Stomach (tissue), 9 donors: Measurements from ENCODE around the gene HCN2. TPM values are rescaled to one million over a fixed set of nuclear protein-coding genes. Genes with fewer than 3 reads are reported as not detected.
A peak's percentile ranks its signal among the peaks of the same experiment; 100 is the strongest.

Source experiments
- DNase-seq, 2 donors: peaks; one replicate each; pipeline versions ENCODE4 v3.0.0 to v3.0.0-alpha.2; 2013 to 2019
- H3K27ac ChIP-seq, 5 donors: fragments of 200-600 bp in 4 of 5; sonication (generic) in 4 of 5; one replicate each; pipeline ENCODE4 v1.5.1; 2013 to 2019; ENCODE audit warnings: mild to moderate bottlenecking in 1 of 5, moderate library complexity in 1 of 5
- H3K27me3 ChIP-seq, 3 donors: fragments of 200-600 bp; sonication (generic); one replicate each; pipeline ENCODE4 v1.5.1; 2017 to 2019; ENCODE audit warnings: mixed run types in 1 of 3
- H3K36me3 ChIP-seq, 4 donors: fragments of 200-600 bp; sonication (generic); 1 replicate in 3 of 4; 2 replicates in 1 of 4; pipeline ENCODE4 v1.5.1; 2016 to 2019
- H3K4me1 ChIP-seq, 4 donors: fragments of 200-600 bp; sonication (generic); one replicate each; pipeline ENCODE4 v1.5.1; 2016 to 2019
- H3K4me3 ChIP-seq, 4 donors: fragments of 200-600 bp; sonication (generic) in 3 of 4; one replicate each; pipeline ENCODE4 v1.5.1; 2016 to 2019; ENCODE audit warnings: mild to moderate bottlenecking in 1 of 4
- H3K9me3 ChIP-seq, 4 donors: fragments of 200-600 bp; sonication (generic); one replicate each; pipeline ENCODE4 v1.5.1; 2016 to 2019
- EP300 ChIP-seq: sonication (generic); formaldehyde crosslinking; IDR thresholded peaks from one replicate; pipeline ENCODE4 v1.6.1; 2017; ENCODE audit warnings: antibody characterized with exemption
- POLR2A ChIP-seq, 4 donors: fragments of 450-650 bp; IDR thresholded peaks; one replicate each; pipeline ENCODE4 v1.6.1; 2016; ENCODE audit warnings: antibody characterized with exemption in 4 of 4, control low read depth in 2 of 4, mild to moderate bottlenecking in 1 of 4, moderate library complexity in 1 of 4
- POLR2AphosphoS5 ChIP-seq, 3 donors: sonication (generic); formaldehyde crosslinking; IDR thresholded peaks; one replicate each; pipeline ENCODE4 v1.6.1; 2016; ENCODE audit warnings: antibody characterized with exemption in 3 of 3
- WGBS, 5 donors: extraction: QIAGEN DNeasy Blood & Tissue Kit in 3 of 5; methylation state at CpG; one replicate each; pipeline versions ENCODE4 v1.1.5 to v1.1.7; 2013 to 2018; 5-methylcytosine and 5-hydroxymethylcytosine counted together
- intact Hi-C: fragments of 100-400 bp; cut with DNase I; formaldehyde crosslinking; loops from one replicate; pipeline ENCODE4 v1.15.1; 2023; ENCODE audit warnings: low total_unique reads
- polyA plus RNA-seq, 3 donors: library from polyadenylated mRNA; stranded (reverse); fragments of 200-250 nt; gene quantifications; one replicate each; pipeline ENCODE4 v1.2.3, GENCODE V29; 2013
- total RNA-seq, 5 donors: library from RNA; depleted of rRNA; stranded (reverse); fragments of >200 nt; gene quantifications; one replicate each; pipeline versions ENCODE4 v1.1.0 to v1.2.3, GENCODE V29; 2014 to 2016
- TF ChIP-seq, protein P1 (sequence below), 7 experiments: fragments of 450-650 bp in 4 of 7; fragments of 200-600 bp in 3 of 7; sonication (generic) in 3 of 7; IDR thresholded peaks; one replicate each; pipeline ENCODE4 v1.5.1; 2016 to 2019; ENCODE audit warnings: antibody characterized with exemption in 7 of 7, control low read depth in 2 of 7, mild to moderate bottlenecking in 1 of 7
- donor health status: healthy with polysubstance abuse.
- donor health status: Bipolar disorder and iron deficiency.
- donor health status: healthy.

HCN2 gene
- total and polyA plus RNA-seq, 8 donors, result 0.10 to 0.18 (median 0.15) TPM; not detected in 5

DNA sequence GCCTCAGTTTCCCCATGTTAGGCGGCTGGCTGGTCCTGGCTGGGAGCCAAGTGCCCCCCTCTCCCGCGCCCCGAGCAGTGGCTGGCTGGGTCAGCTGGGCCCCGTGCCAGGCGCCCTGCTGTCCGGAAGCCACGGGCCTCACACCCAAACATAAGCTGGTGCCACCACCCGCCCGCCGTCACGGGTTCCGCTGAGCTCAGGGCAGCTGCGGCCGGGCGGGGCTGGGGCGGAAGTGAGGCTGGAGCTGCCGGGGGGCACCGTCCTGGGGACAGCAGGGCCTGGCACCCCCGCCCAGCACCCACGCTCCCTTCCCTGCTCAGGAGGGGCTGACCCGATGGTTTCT is 19.3 kb downstream of the HCN2 start:
- DNase-seq, result peak; percentile 65 to 73
- peaks cover 10 to 32% (median 26%) of the 10 kb centered on the region in 4 donors for H3K4me1 ChIP-seq
- H3K4me3 ChIP-seq, result no peak overlapping the region
- no peaks in the 10 kb centered on the region for H3K9me3 ChIP-seq
- WGBS, 5 donors, result 0 to 50% (median 32%) methylated on average over 1 to 22 of the region's 22 CpGs
- H3K27me3 ChIP-seq, result peaks cover 0 to 52% (median 5%) of the 10 kb centered on the region in 3 donors
- TF ChIP-seq, protein P1, sequence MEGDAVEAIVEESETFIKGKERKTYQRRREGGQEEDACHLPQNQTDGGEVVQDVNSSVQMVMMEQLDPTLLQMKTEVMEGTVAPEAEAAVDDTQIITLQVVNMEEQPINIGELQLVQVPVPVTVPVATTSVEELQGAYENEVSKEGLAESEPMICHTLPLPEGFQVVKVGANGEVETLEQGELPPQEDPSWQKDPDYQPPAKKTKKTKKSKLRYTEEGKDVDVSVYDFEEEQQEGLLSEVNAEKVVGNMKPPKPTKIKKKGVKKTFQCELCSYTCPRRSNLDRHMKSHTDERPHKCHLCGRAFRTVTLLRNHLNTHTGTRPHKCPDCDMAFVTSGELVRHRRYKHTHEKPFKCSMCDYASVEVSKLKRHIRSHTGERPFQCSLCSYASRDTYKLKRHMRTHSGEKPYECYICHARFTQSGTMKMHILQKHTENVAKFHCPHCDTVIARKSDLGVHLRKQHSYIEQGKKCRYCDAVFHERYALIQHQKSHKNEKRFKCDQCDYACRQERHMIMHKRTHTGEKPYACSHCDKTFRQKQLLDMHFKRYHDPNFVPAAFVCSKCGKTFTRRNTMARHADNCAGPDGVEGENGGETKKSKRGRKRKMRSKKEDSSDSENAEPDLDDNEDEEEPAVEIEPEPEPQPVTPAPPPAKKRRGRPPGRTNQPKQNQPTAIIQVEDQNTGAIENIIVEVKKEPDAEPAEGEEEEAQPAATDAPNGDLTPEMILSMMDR (IDR thresholded peaks at IDR 0.05), result no peak
- peak overlapping the region in 1 of 5 donors; percentile 39 for H3K27ac ChIP-seq
- no peaks in the 10 kb centered on the region for H3K36me3 ChIP-seq
- intact Hi-C loops, result no loop called here

DNA sequence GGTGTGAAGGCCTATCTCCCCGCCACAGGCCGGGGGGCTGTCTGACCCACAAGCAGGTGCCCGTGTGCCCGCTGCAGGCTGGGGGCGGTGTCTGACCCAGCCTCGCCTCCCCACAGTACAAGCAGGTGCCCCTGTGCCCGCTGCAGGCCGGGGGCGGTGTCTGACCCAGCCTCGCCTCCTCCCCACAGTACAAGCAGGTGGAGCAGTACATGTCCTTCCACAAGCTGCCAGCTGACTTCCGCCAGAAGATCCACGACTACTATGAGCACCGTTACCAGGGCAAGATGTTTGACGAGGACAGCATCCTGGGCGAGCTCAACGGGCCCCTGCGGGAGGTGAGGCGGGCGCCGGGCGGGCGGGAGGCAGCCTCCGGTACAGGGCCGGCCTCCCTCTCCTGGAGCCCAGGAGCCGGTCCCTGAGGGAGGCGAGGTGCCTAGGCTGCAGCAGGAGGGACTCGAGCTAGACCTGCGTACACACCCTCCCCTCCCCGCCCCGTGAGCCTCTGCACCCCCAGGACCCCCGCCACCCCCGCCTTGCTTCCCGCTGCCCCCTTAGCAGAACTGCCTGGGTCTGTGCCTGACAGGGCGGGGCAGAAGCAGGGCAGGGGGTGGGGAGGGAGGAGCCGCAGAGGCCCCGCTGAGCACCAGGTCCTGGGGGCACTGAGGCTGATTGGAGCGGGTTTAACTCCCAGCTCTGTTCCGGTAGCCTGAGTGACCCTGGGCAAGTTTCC is 20.6 kb downstream of the HCN2 start:
- Histone ChIP-seq H3K27me3 (peaks cover 0 to 56% (median 5%) of the 10 kb centered on the region in 3 donors), H3K36me3 (no peaks in the 10 kb centered on the region), H3K4me3 (peak overlapping the region; percentile 18 to 28 (median 24)), H3K27ac (peak overlapping the region; percentile 44 to 67 (median 63)), H3K4me1 (peaks cover 10 to 32% (median 26%) of the 10 kb centered on the region in 4 donors), H3K9me3 (no peaks in the 10 kb centered on the region)
- intact Hi-C loops, result no loop called here
- DNase-seq, result peak; percentile 33 to 41
- TF ChIP-seq POLR2AphosphoS5 (IDR thresholded peaks at IDR 0.05) (no peak), EP300 (no peak)
- TF ChIP-seq, protein P1 (IDR thresholded peaks at IDR 0.05), result no peak
- WGBS, 5 donors, result 13 to 47% (median 30%) methylated on average over 8 to 38 of the region's 38 CpGs

DNA sequence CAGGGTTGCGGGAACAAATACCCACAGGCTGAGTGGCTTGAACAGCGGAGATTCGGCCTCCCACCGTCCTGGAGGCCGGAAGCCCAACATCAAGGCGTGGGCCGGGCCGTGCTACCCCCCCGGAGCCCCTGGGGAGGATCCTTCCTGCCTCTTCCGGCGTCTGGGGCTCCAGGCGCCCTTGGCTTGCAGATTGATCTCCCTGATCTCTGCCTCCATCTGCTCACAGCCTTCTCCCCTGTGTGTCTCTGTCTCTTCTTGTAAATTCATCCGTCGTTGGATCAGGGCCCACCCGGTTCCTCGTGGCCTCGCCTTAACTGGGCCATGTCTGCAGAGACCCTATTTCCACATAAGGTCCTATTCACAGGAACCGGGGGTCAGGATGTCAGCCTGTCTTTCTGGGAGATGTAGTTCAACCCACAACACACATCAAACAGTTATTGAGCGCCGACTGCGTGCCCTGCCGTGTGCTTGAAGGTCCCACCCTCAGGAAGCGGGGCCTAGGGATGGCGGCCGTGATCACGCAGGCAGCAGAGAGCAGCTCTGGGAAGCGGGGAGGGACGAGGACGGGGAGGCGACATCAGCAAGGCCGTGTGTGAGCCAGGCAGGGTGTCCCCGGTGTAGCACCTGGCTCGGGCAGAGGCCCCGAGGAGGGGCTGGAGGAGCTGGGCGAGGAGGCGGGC is 21.3 kb downstream of the HCN2 start:
- intact Hi-C loops, result no loop called here
- Histone ChIP-seq H3K27me3 (peaks cover 0 to 62% (median 5%) of the 10 kb centered on the region in 3 donors), H3K4me3 (peak overlapping the region; percentile 18 to 28 (median 24)), H3K9me3 (no peaks in the 10 kb centered on the region), H3K27ac (peak overlapping the region; percentile 44 to 67 (median 63)), H3K36me3 (no peaks in the 10 kb centered on the region), H3K4me1 (peaks cover 10 to 36% (median 28%) of the 10 kb centered on the region in 4 donors)
- TF ChIP-seq, protein P1 (IDR thresholded peaks at IDR 0.05), result no peak
- TF ChIP-seq EP300, result no peak
- TF ChIP-seq POLR2AphosphoS5 (IDR thresholded peaks at IDR 0.05), result no peak
- TF ChIP-seq POLR2A (IDR thresholded peaks at IDR 0.05), result no peak
- 24 to 50% (median 31%) methylated on average over 31 to 36 of the region's 36 CpGs for WGBS, 5 donors
- peak; percentile 38 to 77 for DNase-seq

DNA sequence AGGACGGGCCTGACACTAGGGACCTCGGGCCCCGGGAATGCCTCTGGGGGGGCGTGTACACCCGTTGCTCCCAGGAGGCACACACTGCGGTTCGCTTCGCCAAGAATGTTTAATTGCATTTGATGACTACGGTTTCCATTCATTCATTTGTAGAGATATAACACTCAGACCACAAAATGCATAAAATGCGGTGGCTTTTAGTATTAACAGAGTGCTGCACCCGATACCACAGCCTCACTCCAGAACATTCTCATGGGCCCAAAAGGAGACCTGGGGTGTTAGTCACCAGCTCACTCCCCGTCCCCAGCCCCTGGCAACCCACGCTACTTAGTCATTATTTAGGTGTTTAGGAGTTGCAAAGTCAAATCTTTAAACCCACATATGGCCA is 21.8 kb downstream of the HCN2 start:
- TF ChIP-seq, protein P1 (IDR thresholded peaks at IDR 0.05), result no peak
- TF ChIP-seq POLR2AphosphoS5 (IDR thresholded peaks at IDR 0.05) (no peak), POLR2A (IDR thresholded peaks at IDR 0.05) (no peak), EP300 (no peak)
- Histone ChIP-seq H3K36me3 (no peaks in the 10 kb centered on the region), H3K27ac (peak overlapping the region in 3 of 5 donors; percentile 47 to 67 (median 65)), H3K4me3 (peak overlapping the region in 2 of 4 donors; percentile 27 to 28), H3K9me3 (no peaks in the 10 kb centered on the region), H3K4me1 (peaks cover 14 to 39% (median 29%) of the 10 kb centered on the region in 4 donors), H3K27me3 (peaks cover 0 to 66% (median 7%) of the 10 kb centered on the region in 3 donors)
- 38 to 53% (median 47%) methylated on average over 13 of the region's 13 CpGs for WGBS, 5 donors
- intact Hi-C loops, result no loop called here
- no peak for DNase-seq
